ENCODE data around the gene HOMER1.
"Not testable (repeated sequence)": the region's sequence is repeated elsewhere in the genome, so short reads cannot be mapped to it uniquely, and the experiment has no call there.

HOMER1 gene

GRCh38 chr5:79516986-79517385 is 3.1 kb upstream of the HOMER1 start:
- no peak for DNase-seq

DNA sequence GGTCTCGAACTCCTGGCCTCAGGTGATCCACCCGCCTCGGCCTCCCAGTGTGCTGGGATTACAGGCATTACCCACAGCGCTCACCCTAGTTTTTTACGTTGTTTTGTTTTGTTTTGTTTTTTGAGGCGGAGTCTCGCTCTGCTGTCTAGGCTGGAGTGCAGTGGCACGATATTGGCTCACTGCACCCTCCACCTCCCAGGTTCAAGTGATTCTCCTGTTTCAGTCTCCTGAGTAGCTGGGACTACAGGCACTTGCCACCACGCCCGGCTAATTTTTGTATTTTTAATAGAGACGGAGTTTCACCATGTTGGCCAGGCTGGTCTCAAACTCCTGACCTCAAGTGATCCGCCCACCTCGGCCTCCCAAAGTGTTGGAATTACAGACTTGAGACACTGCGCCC is 2.4 kb upstream of the HOMER1 start:
- DNase-seq = not testable (repeated sequence)

DNA sequence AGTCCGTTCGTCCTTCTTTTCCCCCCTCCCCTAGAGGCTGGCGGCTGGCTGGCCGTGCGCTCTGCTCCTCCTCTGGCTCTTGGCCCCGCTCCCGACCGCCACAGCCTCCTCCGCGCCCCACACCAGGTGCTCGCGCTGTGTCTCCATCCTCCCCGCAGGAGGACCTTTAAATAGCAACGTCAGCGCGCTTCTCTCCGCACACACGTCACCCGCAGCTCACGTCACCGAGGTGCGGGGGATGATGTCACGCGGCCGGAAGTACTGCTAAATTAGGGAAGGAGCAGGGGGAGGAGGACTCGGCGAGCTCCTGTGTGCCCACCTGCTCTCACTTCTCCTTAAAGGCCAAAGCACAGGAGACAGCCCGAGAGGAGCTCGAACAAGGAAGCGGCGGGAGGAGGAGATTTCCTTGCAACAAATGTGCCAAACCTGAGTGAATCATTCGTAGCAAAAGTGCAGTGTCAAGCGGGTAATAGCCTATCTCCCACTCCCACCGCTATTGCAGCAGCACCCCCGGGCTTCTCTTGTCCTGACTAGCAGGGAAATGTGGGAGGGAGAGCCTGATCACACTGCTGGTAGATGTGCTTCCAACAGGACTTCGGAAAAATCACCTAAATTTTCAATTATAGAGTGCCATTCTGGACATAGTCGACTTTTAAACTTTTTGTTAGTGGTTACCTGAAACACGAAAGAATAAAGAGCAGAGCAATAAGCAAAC is 614 bp upstream of the HOMER1 start:
- DNase-seq = peak; percentile 87 to 89

DNA sequence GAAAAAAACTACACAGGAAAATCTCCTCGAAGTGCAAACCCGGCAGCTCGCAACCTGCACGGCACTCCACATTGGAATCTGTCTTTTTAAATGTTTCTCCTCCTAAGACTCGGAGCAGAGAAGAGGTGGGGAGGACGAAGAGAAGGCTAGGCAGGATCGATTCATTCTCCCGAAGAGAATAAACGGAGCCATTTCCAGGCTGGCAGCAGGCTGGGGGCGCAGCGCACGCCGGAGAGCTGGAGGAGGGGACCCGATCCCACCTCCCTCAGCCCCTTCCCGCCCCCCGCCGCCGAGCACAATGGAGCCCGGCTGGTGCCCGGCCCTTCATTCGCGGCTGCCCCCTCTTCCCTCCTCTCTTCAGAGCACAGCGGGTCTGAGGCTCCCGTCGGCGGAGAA is 628 bp downstream of the HOMER1 start:
- DNase-seq = no peak

- no peak for DNase-seq
Observed at GRCh38 chr5:79512471-79513307, 1.2 kb downstream of the HOMER1 start.

DNA sequence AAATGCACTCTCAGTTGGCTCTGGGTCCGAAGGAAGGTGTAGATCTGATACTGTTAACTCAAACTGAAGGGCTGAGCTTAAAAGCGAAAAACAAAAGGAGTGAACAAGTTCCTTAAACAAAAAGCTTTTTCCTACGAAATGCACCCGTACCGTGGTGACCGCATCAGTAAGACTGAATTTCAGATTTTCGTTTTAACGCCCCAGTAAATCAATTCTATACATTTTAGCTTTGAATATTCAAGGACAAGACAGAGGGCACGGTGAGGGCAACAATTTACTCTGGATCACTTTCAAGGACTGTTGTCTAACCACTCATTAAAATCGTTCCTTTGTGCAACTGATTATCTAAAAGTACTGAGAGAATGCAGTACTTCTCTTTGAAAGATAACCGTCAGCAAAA is 1.9 kb downstream of the HOMER1 start:
- no peak for DNase-seq

DNA sequence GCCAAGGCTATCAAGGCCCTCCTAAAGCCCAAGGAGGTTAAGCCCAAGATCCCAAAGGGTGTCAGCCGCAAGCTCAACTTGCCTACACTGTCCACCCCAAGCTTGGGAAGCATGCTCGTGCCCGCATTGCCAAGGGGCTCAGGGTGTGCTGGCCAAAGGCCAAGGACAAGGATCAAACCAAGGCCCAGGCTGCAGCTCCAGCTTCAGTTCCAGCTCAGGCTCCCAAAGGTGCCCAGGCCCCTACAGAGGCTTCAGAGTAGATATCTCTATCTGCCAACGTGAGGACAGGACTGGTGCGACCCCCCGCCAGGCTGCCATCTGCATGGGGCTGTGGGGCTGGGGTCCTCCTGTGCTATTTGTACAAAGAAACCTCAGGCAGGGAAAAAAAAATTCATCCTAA is 3.3 kb downstream of the HOMER1 start:
- DNase-seq = no peak

GRCh38 chr5:79509244-79509885 is 4.6 kb downstream of the HOMER1 start:
- no peak for DNase-seq

GRCh38 chr5:79508794-79509193 is 5.1 kb downstream of the HOMER1 start:
- no peak for DNase-seq

DNA sequence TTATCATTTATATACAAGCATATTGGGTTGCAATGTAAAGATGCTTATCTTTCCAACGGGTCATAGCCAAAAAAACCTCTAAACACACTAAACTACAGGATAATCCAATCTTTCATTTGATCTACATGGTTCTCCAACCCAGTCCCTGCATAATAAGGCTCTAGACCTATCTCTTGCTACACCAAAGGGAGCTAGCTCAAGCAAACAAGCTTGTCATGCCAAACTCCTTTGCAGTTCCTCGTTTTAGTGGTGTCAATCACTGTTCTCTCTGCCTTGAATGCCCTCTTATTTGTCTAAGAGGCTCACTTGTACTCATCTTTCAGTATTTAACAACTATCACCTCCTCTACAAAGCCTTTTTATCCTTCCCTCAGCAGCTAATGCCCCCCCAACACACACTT is 5.6 kb downstream of the HOMER1 start:
- DNase-seq = no peak

DNA sequence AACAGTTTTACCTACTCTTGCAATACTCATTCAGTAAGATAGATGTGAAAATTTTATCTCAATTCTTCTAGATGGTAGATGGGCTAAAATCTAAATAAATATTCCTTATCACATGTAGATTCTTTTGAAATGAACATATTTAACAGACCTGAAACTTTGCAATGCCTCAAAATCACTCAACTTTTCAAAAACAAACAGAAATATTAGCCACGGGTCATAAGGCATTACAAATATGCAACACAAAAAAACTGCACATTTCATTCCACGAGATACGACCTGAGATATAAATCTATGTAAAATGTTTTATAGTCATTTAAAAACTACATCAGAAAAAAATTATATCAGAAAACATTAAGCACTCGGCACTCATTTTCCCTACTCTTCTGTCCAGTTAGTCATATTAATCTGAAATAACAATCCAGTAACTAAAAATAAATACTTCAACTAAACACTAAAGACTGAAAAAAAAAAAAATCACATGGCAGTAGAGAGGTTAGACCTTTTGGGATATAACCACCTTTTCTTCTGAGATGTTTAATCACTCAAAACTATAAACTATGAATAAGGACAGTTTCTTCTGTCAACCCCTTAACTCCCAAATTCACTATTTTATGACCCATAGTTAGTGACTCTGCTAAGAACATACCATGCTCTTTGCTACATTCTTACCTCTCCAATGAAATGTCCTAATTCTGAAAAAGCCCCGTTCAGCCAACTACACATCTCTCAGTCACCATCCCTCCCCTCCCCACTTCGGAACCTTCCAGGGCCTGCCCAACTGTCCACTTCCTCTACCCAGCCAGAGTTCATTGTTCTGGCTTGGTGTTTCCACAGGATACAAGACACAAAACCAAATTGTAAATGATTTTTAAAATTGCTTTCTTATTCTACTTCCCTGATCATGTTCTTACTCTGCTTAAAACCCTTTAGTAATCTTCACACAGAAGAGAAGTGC is 6.4 kb downstream of the HOMER1 start:
- no peak for DNase-seq

DNA sequence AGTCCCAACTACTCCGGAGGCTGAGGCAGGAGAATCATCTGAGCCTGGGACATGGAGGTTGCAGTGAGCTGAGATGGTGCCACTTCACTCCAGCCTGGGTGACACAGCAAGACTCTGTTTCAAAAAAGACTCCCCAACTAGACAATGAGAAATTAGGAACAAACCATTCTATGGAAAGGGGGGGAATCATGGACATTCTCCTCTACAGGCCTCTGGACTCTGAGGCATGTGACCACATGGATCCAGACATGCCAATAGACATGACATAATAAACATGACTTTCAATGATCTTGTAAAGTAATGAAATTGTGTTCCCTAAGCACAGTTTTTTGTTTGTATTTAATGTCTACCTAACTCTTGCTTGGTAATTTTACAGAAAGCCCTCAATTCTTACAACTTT is 8.8 kb downstream of the HOMER1 start:
- no peak for DNase-seq

GRCh38 chr5:79503794-79504495 is 10.0 kb downstream of the HOMER1 start:
- no peak for DNase-seq

DNA sequence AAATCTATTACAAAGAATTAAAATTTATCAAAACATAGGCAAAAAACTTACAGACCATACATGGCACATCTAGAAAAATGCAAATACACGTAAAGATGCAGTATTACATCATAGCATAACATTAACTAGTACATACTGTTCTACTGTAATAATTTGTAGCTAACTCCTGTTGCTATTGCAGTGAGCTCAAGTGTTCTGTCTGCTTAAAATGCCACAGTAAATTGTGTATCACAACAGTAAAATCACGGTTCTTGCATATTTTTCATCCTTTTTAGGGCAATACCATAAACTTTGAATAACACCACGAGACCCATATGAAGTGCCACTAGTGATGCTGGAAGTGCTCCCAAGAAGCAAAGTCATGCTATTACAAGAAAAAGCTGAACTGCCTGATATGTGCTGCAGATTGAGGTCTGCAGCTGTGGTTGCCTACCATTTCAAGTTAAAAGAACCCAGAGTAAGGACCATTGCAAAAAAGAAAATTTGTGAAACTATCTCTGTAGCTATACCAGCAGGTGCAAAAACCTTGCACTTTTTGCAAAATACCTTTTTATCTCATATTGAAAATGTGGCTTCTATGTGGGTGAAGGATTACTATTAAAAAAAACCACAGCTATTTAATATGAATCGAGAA is 14.2 kb downstream of the HOMER1 start:
- no peak for DNase-seq

DNA sequence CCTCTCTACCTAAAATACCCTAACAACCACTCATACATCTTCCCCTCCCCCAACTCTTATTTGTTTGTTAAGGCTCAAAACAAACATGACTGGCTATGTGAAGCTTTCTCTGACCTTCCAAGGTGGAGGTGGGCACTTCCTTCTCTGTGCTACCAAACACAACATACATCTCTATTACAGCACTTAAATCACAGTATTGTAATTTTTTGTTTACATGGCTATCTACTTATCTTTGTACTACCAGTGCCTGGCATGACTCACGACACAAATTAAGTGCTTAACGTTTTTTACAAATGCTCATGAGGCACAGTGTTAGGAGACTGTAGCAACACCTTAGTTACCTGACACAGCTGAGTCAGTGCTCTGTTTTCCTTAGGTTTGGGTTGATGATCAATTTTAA is 18.6 kb downstream of the HOMER1 start:
- no peak for DNase-seq

- DNase-seq = no peak
Observed at GRCh38 chr5:79493596-79494345, 20.2 kb downstream of the HOMER1 start.

- no peak for DNase-seq
Observed at GRCh38 chr5:79491690-79492317, 22.1 kb downstream of the HOMER1 start.

GRCh38 chr5:79490323-79490936 is 23.5 kb downstream of the HOMER1 start:
- no peak for DNase-seq

GRCh38 chr5:79489773-79490172 is 24.2 kb downstream of the HOMER1 start:
- DNase-seq = no peak

DNA sequence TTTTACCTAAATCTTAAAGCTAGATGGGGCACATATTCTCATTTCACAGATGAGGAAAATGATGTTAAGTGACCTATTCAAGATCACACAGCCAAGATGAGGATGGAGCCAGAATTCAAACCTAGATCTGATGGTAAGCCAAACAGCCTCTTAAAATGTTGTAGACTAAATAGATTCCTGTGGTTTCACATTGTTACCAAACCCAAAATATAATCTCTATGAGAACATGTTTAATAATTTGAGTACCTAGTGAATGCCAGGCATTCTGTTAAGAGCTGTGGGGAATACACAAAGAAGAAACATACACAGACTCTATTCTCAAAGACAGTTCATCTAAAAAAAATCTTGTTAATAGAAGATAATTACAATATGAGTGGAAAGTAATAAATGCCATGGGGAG is 25.2 kb downstream of the HOMER1 start:
- no peak for DNase-seq

All from activated CD4-positive, alpha-beta T cell treated with anti-CD3 and anti-CD28 coated beads, Interleukin-2, amount 50 U/mL, for 4 hours (primary cell).